22Rv1 (cell line): Measurements from ENCODE around the gene LRRC8D.

Experiments
- ZFX ChIP-seq: fragments of 450-650 bp; IDR thresholded peaks from 2 replicates; pipeline ENCODE4 v1.6.1; 2017; ENCODE audit warnings: antibody characterized with exemption, borderline replicate concordance
- TF ChIP-seq, protein P1 (sequence below): fragments of 450-650 bp; IDR thresholded peaks from 2 replicates; pipeline ENCODE4 v1.5.1; 2017; ENCODE audit warnings: mild to moderate bottlenecking

DNA sequence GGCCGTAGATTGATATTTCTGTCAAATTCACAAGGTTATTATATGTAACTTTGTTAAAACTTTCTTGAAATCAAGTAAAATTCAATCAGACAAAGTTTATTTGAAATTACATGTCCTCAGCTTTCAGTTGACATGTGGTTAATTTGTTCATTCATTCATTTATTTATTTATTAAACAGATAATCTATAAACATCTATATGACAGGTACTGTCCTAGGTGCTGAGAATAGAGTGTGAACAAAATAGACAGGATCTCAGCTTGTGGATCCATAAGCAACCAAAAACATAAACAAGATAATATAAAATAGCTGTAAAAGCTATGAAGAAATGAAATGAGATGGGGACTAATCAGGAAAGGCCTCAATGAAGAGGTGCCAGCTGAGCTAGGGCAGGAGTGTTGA lies 72.0 kb downstream of the LRRC8D start:
- TF ChIP-seq, protein P1, sequence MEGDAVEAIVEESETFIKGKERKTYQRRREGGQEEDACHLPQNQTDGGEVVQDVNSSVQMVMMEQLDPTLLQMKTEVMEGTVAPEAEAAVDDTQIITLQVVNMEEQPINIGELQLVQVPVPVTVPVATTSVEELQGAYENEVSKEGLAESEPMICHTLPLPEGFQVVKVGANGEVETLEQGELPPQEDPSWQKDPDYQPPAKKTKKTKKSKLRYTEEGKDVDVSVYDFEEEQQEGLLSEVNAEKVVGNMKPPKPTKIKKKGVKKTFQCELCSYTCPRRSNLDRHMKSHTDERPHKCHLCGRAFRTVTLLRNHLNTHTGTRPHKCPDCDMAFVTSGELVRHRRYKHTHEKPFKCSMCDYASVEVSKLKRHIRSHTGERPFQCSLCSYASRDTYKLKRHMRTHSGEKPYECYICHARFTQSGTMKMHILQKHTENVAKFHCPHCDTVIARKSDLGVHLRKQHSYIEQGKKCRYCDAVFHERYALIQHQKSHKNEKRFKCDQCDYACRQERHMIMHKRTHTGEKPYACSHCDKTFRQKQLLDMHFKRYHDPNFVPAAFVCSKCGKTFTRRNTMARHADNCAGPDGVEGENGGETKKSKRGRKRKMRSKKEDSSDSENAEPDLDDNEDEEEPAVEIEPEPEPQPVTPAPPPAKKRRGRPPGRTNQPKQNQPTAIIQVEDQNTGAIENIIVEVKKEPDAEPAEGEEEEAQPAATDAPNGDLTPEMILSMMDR = no peak
- no peak for TF ChIP-seq ZFX
